BLaER1 treated with 17β-estradiol and CSF1 and Interleukin-3, amounts not matched to agents 10 nM and 100 nM (cell line): Measurements from ENCODE around the gene GYG1.

Source experiments
- H3K27ac ChIP-seq, 11 experiments: shearing (Covaris generic); formaldehyde crosslinking; 2 replicates each; pipeline ENCODE4 v1.8.1; 2022
- H3K27me3 ChIP-seq, 11 experiments: shearing (Covaris generic); formaldehyde crosslinking; 2 replicates each; pipeline ENCODE4 v1.8.1; 2022
- H3K36me3 ChIP-seq, 11 experiments: shearing (Covaris generic); formaldehyde crosslinking; 2 replicates each; pipeline ENCODE4 v1.8.1; 2022
- H3K4me1 ChIP-seq, 10 experiments: shearing (Covaris generic); formaldehyde crosslinking; 2 replicates each; pipeline ENCODE4 v1.8.1; 2022
- H3K4me2 ChIP-seq, 11 experiments: shearing (Covaris generic); formaldehyde crosslinking; 2 replicates each; pipeline ENCODE4 v1.8.1; 2022
- H3K4me3 ChIP-seq, 10 experiments: shearing (Covaris generic); formaldehyde crosslinking; 2 replicates each; pipeline ENCODE4 v1.8.1; 2022
- H3K9ac ChIP-seq, 11 experiments: shearing (Covaris generic); formaldehyde crosslinking; 2 replicates each; pipeline ENCODE4 v1.8.1; 2022
- H3K9me3 ChIP-seq, 11 experiments: shearing (Covaris generic); formaldehyde crosslinking; replicated peaks in 1 of 11; 2 replicates each; pipeline ENCODE4 v1.8.1; 2022
- H4K20me1 ChIP-seq, 11 experiments: shearing (Covaris generic); formaldehyde crosslinking; 2 replicates each; pipeline ENCODE4 v1.8.1; 2022
- Cebpa-rat ChIP-seq, 11 experiments: shearing (Covaris generic); IDR thresholded peaks; 2 replicates each; pipeline ENCODE4 v1.8.1; 2022

Gene GYG1

GRCh38 chr3:149019580-149019979 lies 28.2 kb downstream of the GYG1 start:
- H4K20me1 ChIP-seq: peaks cover 5 to 44% (median 14%) of the 10 kb centered on the region in 11 experiments; a peak in 12 of 22 replicates
- H3K4me3 ChIP-seq: no peak overlapping the region
- TF ChIP-seq Cebpa-rat (IDR thresholded peaks at IDR 0.05): no peak
- H3K27ac ChIP-seq: no peak overlapping the region
- H3K36me3 ChIP-seq: peaks cover 66 to 100% (median 87%) of the 10 kb centered on the region in 11 experiments
- H3K9ac ChIP-seq: no peak overlapping the region
- no peaks in the 10 kb centered on the region for H3K27me3 ChIP-seq
- H3K4me1 ChIP-seq: no peaks in the 10 kb centered on the region
- peaks cover 8 to 17% (median 12%) of the 10 kb centered on the region in 11 experiments for H3K9me3 ChIP-seq
- H3K4me2 ChIP-seq: no peak overlapping the region

- Histone ChIP-seq H3K36me3 (peaks cover 73 to 100% (median 90%) of the 10 kb centered on the region in 11 experiments), H3K4me1 (no peaks in the 10 kb centered on the region), H3K4me3 (no peak overlapping the region), H3K27me3 (no peaks in the 10 kb centered on the region), H3K9me3 (peaks cover 15 to 24% (median 19%) of the 10 kb centered on the region in 11 experiments), H3K4me2 (no peak overlapping the region), H4K20me1 (peaks cover 5 to 44% (median 13%) of the 10 kb centered on the region in 11 experiments; a peak in 12 of 22 replicates), H3K9ac (no peak overlapping the region), H3K27ac (no peak overlapping the region)
- no peak for TF ChIP-seq Cebpa-rat (IDR thresholded peaks at IDR 0.05)
Measured at GRCh38 chr3:149020196-149020838, 29.0 kb downstream of the GYG1 start.

- Histone ChIP-seq H3K4me1 (no peaks in the 10 kb centered on the region), H3K9ac (no peak overlapping the region), H3K27me3 (no peaks in the 10 kb centered on the region), H4K20me1 (peaks cover 5 to 38% (median 10%) of the 10 kb centered on the region in 11 experiments; a peak in 12 of 22 replicates), H3K4me2 (no peak overlapping the region), H3K27ac (no peak overlapping the region), H3K36me3 (peaks cover 74 to 100% (median 90%) of the 10 kb centered on the region in 11 experiments), H3K9me3 (peaks cover 20 to 28% (median 24%) of the 10 kb centered on the region in 11 experiments), H3K4me3 (no peak overlapping the region)
- no peak for TF ChIP-seq Cebpa-rat (IDR thresholded peaks at IDR 0.05)
Measured at GRCh38 chr3:149020839-149021252, 29.5 kb downstream of the GYG1 start.

- Histone ChIP-seq H3K36me3 (peaks cover 76 to 100% (median 92%) of the 10 kb centered on the region in 11 experiments), H3K4me1 (no peaks in the 10 kb centered on the region), H3K4me2 (no peak overlapping the region), H3K27ac (no peak overlapping the region), H3K9ac (no peak overlapping the region), H3K9me3 (peaks cover 21 to 28% (median 24%) of the 10 kb centered on the region in 11 experiments), H3K27me3 (no peaks in the 10 kb centered on the region), H4K20me1 (peaks cover 0 to 30% (median 10%) of the 10 kb centered on the region in 11 experiments; a peak in 10 of 22 replicates), H3K4me3 (no peak overlapping the region)
- no peak for TF ChIP-seq Cebpa-rat (IDR thresholded peaks at IDR 0.05)
Measured at GRCh38 chr3:149021830-149022229, 30.5 kb downstream of the GYG1 start.

- no peaks in the 10 kb centered on the region for H3K27me3 ChIP-seq
- peaks cover 0 to 20% (median 5%) of the 10 kb centered on the region in 11 experiments; a peak in 8 of 22 replicates for H4K20me1 ChIP-seq
- H3K4me1 ChIP-seq: no peaks in the 10 kb centered on the region
- H3K36me3 ChIP-seq: peaks cover 90 to 100% (median 97%) of the 10 kb centered on the region in 11 experiments
- H3K9ac ChIP-seq: no peak overlapping the region
- no peak overlapping the region for H3K27ac ChIP-seq
- no peak overlapping the region for H3K4me2 ChIP-seq
- H3K9me3 ChIP-seq: peaks cover 21 to 28% (median 24%) of the 10 kb centered on the region in 11 experiments
- no peak overlapping the region for H3K4me3 ChIP-seq
- TF ChIP-seq Cebpa-rat (IDR thresholded peaks at IDR 0.05): no peak
Measured at GRCh38 chr3:149023951-149024350, 32.6 kb downstream of the GYG1 start.

GRCh38 chr3:149026718-149027117 lies 35.4 kb downstream of the GYG1 start:
- H3K36me3 ChIP-seq: peaks cover 83 to 100% (median 95%) of the 10 kb centered on the region in 11 experiments
- no peak for TF ChIP-seq Cebpa-rat (IDR thresholded peaks at IDR 0.05)

GRCh38 chr3:149031096-149031495 lies 39.8 kb downstream of the GYG1 start:
- Histone ChIP-seq H3K9ac (no peak overlapping the region), H3K27me3 (no peaks in the 10 kb centered on the region), H4K20me1 (no peaks in the 10 kb centered on the region), H3K27ac (no peak overlapping the region), H3K4me3 (no peak overlapping the region), H3K36me3 (peaks cover 56 to 97% (median 82%) of the 10 kb centered on the region in 11 experiments), H3K9me3 (no peaks in the 10 kb centered on the region), H3K4me2 (no peak overlapping the region), H3K4me1 (no peaks in the 10 kb centered on the region)
- no peak for TF ChIP-seq Cebpa-rat (IDR thresholded peaks at IDR 0.05)

More at GRCh38 chr3:149026718-149027117, 35.4 kb downstream of the GYG1 start:
- H3K27me3 ChIP-seq: no peaks in the 10 kb centered on the region
- H4K20me1 ChIP-seq: no peaks in the 10 kb centered on the region
- no peak overlapping the region for H3K27ac ChIP-seq
- H3K4me2 ChIP-seq: no peak overlapping the region
- no peak overlapping the region for H3K9ac ChIP-seq
- peaks cover 21 to 28% (median 24%) of the 10 kb centered on the region in 11 experiments for H3K9me3 ChIP-seq
- H3K4me1 ChIP-seq: no peaks in the 10 kb centered on the region
- H3K4me3 ChIP-seq: no peak overlapping the region

GRCh38 chr3:149037684-149038083 lies 46.3 kb downstream of the GYG1 start:
- Histone ChIP-seq H3K36me3 (peaks cover 33 to 96% (median 81%) of the 10 kb centered on the region in 11 experiments), H3K4me3 (no peak overlapping the region), H3K4me2 (no peak overlapping the region), H3K27ac (no peak overlapping the region), H4K20me1 (no peaks in the 10 kb centered on the region), H3K9ac (no peak overlapping the region), H3K27me3 (no peaks in the 10 kb centered on the region), H3K9me3 (no peaks in the 10 kb centered on the region), H3K4me1 (peaks cover 0 to 4% (median under 1%) of the 10 kb centered on the region in 10 experiments; a peak in 8 of 20 replicates)
- TF ChIP-seq Cebpa-rat (IDR thresholded peaks at IDR 0.05): no peak

GRCh38 chr3:149038322-149038721 lies 47.0 kb downstream of the GYG1 start:
- no peaks in the 10 kb centered on the region for H3K9me3 ChIP-seq
- no peak overlapping the region for H3K4me3 ChIP-seq
- H3K27me3 ChIP-seq: no peaks in the 10 kb centered on the region
- H3K4me2 ChIP-seq: no peak overlapping the region
- peaks cover 31 to 99% (median 82%) of the 10 kb centered on the region in 11 experiments for H3K36me3 ChIP-seq
- peaks cover 0 to 11% (median 3%) of the 10 kb centered on the region in 10 experiments; a peak in 8 of 20 replicates for H3K4me1 ChIP-seq
- no peak overlapping the region for H3K9ac ChIP-seq
- TF ChIP-seq Cebpa-rat (IDR thresholded peaks at IDR 0.05): no peak
- no peaks in the 10 kb centered on the region for H4K20me1 ChIP-seq
- no peak overlapping the region for H3K27ac ChIP-seq
